ENCODE data around the gene SMAD7.
A peak's percentile ranks its signal among the peaks of the same experiment; 100 is the strongest.

Gene SMAD7

DNA sequence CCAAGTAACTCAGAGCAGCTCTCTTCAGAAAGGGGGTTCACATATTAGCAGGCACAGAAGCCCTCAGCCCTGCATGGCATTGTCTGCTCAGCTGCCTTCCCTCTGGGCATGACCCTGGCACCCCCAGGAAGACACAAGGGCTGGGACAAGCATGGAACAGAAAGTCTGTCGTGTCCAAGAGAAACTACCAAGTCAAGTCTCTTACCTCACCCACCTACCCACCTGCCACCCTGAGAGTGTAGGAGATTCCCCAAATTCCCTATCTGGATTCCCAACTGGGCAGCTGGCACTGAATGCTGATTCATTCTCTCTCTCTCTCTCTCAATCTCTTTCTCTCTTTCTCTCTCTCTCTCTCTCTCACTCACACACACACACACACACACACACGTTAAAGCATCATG lies 21.6 kb downstream of the SMAD7 start:
- no peak for DNase-seq

DNA sequence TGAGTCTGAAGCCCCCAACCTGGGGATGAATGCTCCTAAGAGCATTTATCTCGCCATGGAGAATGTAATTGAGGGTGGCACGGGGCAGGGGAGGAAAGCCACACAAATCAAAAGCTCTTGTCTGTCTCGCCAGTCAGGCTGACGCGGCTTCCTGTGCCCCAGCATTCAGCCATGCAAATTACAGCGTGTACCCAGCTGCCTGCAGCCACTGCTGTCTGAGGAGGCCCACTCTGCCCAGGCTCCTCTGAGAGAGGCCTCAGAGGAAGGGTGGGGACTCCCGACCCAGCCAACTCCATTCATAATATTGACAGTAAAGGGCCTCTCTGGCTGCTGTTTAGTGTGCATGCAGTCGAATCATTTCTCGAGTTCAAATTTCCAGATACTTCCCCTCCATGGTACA lies 22.0 kb downstream of the SMAD7 start:
- peak; percentile 83 for DNase-seq

DNA sequence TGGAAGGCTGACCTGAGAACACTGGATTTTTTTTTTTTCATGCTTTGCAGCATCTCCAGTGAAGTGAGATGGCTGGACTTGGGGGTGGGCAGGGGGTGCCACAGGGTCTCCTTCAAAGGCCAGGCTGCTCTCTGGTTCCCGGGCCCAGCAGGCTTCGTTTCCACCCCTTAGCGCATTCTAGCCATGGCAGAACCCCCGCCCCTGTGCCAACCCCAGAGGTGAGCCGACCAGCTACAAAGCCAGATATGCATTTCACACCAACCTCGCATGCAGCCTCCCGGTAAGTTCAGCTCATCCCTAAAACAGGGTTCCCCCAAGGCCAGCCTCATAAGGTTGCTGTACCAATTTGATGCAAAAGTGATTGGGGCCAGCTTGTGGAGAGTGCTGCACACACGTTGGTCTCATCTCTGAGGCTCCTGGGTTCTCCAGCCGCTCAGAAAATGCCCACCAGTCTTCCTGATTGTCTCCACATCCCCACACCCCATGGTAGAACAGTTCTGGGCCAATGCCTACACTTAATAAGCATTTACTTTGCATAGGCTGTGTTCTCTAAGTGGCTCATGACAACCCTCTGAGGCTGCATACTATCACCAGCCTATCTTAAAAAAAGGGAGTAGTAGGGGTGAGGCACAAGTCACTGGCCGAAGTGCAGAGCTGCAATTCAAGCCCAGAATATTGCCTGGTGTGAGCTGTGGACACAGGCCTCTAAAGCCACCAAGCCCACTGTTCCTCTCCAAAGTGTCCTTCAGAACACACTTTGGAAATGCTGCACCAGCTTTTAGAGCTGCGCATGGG lies 23.3 kb downstream of the SMAD7 start:
- no peak for DNase-seq

DNA sequence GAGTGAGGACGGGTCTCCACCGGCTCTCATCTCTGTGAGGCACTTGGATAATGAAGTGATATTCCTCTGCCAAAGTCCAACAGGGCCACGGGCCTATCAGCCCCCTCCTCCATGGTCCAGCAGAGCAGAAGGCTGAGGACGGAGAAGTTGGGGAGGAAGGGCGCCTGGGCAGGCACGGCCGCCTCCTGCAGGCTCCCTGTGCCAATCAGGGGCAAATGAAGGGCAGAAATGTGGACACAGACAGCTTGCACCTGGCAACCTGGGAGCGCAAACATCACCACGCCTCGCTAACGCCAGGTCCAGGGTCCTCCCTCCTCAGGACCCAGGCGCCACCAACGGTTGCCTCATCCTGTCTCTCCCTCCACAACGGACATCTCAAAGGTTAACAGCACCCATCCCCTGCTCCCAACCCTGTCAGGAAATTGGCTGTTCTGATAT lies 24.3 kb downstream of the SMAD7 start:
- no peak for DNase-seq

- DNase-seq: no peak
These were observed 25.3 kb downstream of the SMAD7 start for GRCh38 chr18:48925491-48925780.

GRCh38 chr18:48924630-48925490 lies 25.9 kb downstream of the SMAD7 start:
- no peak for DNase-seq

DNA sequence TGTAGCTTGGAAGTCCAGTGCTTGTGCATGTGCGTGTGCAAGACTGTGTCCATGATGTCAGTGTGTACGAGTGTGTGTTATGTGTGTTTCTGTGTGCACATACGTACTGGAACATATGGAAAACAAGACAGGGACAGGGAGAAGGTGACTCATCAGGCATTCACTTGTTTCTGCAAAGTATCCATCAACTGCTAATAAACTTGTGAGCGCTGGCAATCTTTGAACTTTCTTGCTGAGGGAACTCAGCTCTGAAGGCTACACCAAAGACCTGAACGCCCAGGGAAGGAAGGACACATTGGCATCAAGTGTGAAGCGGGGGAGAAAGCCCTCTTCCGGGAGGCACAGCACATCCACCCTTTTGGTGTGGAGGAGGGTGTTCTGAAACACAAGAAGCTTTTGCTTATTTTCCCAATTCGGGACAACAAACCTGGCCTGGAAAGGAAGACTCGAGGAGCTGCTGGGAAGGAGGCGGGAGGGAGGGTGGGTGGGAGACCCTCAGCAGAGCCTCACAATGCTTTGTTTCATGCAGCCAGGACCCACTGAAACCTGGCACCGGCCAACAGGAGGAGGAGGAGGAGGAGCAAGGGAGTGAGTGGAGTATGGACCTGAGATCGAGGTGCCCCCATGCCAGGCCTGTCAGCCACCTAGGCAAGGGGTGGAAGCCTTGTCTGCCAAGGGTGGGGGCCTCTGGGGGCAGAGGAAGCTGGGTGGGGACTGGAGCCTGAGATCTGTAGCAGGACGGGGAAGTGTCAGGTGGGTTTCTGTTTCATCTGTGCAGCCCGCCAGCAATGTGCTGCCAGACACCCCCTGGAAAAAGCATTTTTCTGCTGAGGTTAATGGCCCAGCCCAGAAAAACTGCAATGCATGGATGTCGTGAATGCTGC lies 26.8 kb downstream of the SMAD7 start:
- DNase-seq: no peak

- no peak for DNase-seq
These were observed 27.7 kb downstream of the SMAD7 start for GRCh38 chr18:48922801-48923730.

DNA sequence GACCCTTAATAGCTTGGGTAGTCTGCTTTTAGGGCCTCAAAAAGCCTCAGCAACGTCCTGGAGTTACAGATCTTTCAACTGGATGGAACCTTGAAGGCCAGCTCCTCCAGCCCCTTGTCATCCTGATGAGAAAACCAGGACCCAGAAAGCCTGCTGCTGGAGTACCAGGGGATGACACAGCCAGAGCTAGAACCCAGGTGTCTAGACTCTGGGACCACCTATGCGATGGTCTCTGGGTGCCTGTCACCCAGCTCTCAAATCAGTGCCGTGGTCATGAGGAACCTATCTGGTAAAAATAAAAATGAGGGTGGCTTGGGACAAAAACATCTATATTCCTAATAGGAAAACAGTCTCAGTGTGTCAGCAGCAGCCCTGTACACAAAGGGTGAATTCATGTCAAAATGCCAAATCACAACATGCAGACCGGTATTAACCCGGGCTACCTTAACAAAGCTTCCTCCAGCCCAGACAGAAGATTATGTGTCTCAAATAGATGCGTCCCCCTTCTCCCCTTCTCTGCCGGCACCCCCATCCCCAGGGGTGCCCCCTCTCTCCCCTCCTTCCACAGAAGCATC lies 28.5 kb downstream of the SMAD7 start:
- no peak for DNase-seq

- no peak for DNase-seq
These were observed 29.2 kb downstream of the SMAD7 start for GRCh38 chr18:48921305-48922225.

DNA sequence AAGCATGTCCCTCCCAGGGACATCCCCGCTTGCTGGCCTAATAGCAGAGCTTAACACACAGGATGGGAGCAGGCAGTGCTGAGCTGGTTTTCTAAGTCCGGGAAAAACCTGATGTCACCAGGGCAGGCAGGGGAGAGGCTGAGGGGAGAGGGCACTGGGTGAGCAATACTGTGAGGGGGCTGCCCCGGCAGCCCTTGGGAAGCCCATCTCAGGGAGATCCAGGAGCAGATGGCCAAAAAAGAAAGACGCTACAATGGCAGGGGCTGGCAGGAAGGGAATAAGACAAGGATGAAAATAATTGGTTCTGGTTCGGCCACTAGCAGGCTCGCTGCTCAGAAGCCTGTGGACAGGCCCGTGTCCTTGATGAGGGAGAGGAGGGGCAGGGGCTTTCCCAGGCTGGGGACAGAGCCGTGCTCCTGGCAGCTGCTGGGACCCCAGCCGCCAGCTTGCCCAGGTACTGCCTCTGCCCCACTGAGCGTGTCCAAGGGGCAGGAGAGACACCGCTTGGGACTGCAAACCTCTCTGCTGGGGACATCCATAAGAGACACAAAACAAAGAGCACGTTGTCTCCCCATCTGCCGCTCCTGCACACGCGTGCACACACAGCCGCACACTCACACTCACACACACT lies 30.2 kb downstream of the SMAD7 start:
- no peak for DNase-seq

GRCh38 chr18:48919547-48919946 lies 31.2 kb downstream of the SMAD7 start:
- no peak for DNase-seq

DNA sequence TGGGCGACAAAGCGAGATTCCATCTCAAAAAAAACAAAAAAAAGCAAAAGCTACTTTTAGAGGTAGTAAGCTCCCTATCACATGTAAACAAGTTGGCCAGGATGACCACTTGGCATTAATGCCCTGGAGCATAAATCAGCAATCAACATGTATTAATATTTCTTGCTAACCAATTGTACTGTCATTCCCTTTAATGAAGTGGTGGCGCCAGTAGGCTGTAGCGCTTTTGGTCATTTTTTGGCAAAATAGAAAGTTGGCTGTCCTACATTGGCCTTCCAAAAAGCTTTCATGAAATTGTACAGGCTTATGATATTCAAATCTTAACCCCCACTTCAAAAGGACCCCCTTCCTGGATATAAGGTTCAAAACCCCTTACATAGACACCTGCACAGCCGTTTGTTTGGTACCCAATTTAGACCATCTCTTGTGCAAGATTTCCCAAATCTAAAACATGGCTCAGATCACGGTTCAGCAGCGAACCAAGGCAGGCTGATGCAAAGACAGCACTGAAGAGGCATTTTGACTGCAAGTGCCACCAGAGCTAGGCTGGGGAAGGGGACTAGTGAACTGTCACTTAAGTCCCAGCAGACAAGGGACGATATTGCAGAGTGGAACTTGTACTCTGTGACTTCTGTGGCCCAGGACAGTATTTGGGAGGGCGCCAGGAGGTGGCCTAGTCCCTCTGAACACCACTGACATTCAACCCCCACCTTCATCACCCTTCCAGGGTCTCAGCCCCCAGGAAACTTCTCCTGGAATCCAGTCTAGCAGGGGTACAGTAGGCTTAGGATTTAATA lies 31.9 kb downstream of the SMAD7 start:
- DNase-seq: no peak

DNA sequence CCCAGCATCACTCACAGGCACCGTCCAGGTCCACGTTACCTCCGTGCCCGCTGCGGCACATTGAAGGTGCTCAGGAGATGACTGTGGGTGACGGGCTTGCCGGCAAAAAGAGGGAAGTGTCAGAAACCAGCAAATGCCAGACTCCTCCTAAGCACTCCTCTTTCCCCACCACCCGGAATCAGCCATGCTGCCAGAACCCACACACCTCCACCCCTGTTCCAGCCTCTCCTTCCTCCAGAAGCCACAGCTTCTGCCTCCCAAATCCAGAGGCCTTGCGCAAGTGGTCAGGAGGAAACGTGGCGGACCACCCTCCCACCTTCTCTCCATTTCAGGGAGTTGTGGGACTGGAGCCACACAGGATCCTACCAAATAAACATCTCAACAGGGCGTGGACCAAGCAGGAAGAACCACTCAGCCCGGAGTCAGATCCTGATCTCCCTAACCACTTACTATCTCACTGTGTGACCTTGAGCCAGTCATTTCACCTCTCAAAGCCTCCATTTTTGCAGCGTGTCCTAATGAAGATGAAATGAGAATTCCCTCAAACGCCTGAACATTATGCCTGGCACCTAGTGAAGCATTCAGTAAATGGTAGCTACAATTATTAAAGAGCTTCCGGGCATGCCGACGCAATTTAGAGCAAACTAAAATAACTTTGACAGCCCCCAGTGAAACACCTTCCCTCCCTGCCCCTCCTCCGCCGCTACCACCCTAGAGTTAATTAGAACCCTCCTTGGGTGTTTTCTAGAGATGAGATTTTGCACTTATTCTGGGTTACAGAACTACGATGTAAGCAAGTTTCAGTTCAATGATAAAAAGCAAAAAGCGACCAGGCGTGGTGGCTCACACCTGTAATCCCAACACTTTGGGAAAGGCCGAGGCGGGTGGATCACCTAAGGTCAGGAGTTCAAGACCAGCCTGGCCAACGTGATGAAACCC lies 32.9 kb downstream of the SMAD7 start:
- no peak for DNase-seq

GRCh38 chr18:48915626-48916425 lies 34.9 kb downstream of the SMAD7 start:
- DNase-seq: no peak

DNA sequence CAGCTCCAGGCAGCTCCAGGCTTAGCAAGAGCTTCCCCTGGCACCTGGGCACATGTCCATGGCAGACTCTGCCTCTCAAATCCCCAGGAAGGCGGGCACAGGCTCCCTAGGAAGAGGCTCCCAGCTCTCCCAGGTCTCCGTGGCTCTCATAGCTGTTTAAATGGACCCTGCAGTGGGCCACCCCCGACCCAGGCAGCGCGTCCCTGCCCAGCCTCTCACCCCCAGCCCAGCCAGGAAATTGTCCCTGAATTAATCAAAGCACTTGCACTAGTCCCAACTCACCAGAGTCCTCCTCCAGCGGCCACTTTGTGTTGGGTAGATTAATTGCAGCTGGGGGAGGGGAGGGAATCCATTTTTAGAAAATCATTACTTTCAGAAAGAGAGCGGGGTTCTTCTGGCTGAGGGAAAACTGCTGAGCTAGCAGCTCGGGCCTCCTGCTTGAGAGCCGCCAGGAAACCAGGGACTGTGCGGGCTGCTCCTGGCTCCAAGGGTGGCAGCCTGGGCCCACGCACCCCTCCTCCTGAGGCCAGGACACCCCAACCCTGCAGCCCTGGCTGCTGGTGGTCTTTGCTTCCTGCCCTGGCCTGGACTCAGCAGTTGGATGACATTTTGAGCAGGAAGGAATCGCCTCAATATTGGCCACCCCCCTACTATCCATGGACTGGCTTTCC lies 36.0 kb downstream of the SMAD7 start:
- no peak for DNase-seq

GRCh38 chr18:48913775-48914174 lies 37.0 kb downstream of the SMAD7 start:
- no peak for DNase-seq
